ENCODE results near the gene UBE2A. TPM values are rescaled to one million over a fixed set of nuclear protein-coding genes. Genes with fewer than 3 reads are reported as not detected.

Gene UBE2A
- total RNA-seq, 1 donor from 2014 or later, result 39.5 TPM

- DNase-seq (ENCODE audit: low read depth), result peak; percentile 94
Observed at GRCh38 chrX:119606280-119607017, 32.1 kb downstream of the UBE2A start, which contains the start of gene NKRF. Gene NKRF, minus strand, starts transcription at chrX:119606424.

GRCh38 chrX:119607018-119607389, 32.6 kb downstream of the UBE2A start:
- DNase-seq (ENCODE audit: low read depth), result no peak

GRCh38 chrX:119614776-119615175, 40.4 kb downstream of the UBE2A start:
- DNase-seq (ENCODE audit: low read depth), result no peak

GRCh38 chrX:119617517-119618164, 43.3 kb downstream of the UBE2A start:
- DNase-seq (ENCODE audit: low read depth), result no peak

GRCh38 chrX:119618439-119618838, 44.1 kb downstream of the UBE2A start:
- no peak for DNase-seq (ENCODE audit: low read depth)

GRCh38 chrX:119622356-119623232, 48.2 kb downstream of the UBE2A start:
- DNase-seq (ENCODE audit: low read depth), result peak; percentile 44

GRCh38 chrX:119624417-119624816, 50.1 kb downstream of the UBE2A start:
- DNase-seq (ENCODE audit: low read depth), result no peak

GRCh38 chrX:119624951-119625668, 50.7 kb downstream of the UBE2A start:
- no peak for DNase-seq (ENCODE audit: low read depth)

- no peak for DNase-seq (ENCODE audit: low read depth)
Observed at GRCh38 chrX:119625843-119626242, 51.5 kb downstream of the UBE2A start.

Other genes with a start within 250 kb of the UBE2A start
- 7.9 and 9.8 TPM in 2 replicates for gene SLC25A43, start 175.2 kb upstream of the UBE2A start, total RNA-seq
- 118 and 173 TPM in 2 replicates for gene SLC25A5, start 106.1 kb upstream of the UBE2A start, total RNA-seq
- 15.6 and 18.3 TPM in 2 replicates for gene STEEP1, start 9.2 kb upstream of the UBE2A start, total RNA-seq
- 5.0 and 5.5 TPM in 2 replicates for gene NKRF, start 31.9 kb downstream of the UBE2A start, total RNA-seq
- gene SEPTIN6, start 118.6 kb downstream of the UBE2A start, total RNA-seq, result 3.9 and 4.3 TPM in 2 replicates
- gene SOWAHD, start 184.0 kb downstream of the UBE2A start, total RNA-seq, result 0.31 TPM in 1 of 2 replicates, not detected in the other
- 4,489 and 7,031 TPM in 2 replicates for gene RPL39, start 217.1 kb downstream of the UBE2A start, total RNA-seq